Loucy (cell line): Measurements from ENCODE around the gene GPC5.

Experiments
- H2AFZ ChIP-seq: fragments of 200-600 bp; sonication (generic); 2 replicates; pipeline ENCODE4 v1.6.0; 2016; ENCODE audit warnings: antibody characterized with exemption, mild to moderate bottlenecking, low read length, moderate library complexity
- H3F3A ChIP-seq: fragments of 200-600 bp; 2 replicates; pipeline ENCODE4 v1.6.0; 2016; ENCODE audit warnings: antibody characterized with exemption, low read depth, mild to moderate bottlenecking
- H3K27me3 ChIP-seq: fragments of 200-600 bp; sonication (generic); 2 replicates; pipeline ENCODE4 v1.6.1; 2014; ENCODE audit warnings: low read length, mild to moderate bottlenecking; ENCODE audit not compliant: insufficient read depth, poor library complexity, severe bottlenecking
- H3K36me3 ChIP-seq: fragments of 200-600 bp; sonication (generic); 2 replicates; pipeline ENCODE4 v1.6.1; 2016; ENCODE audit warnings: low read length; ENCODE audit not compliant: insufficient read depth
- H3K4me1 ChIP-seq: fragments of 200-600 bp; sonication (generic); 2 replicates; pipeline ENCODE4 v1.5.1; 2014; ENCODE audit warnings: low read length, mild to moderate bottlenecking; ENCODE audit not compliant: insufficient read depth, poor library complexity, severe bottlenecking
- H3K4me2 ChIP-seq: fragments of 200-600 bp; sonication (generic); 2 replicates; pipeline ENCODE4 v1.6.0; 2014; ENCODE audit warnings: antibody characterized with exemption, low read length, low read depth, mild to moderate bottlenecking; ENCODE audit not compliant: poor library complexity, severe bottlenecking
- H3K4me3 ChIP-seq: fragments of 200-600 bp; sonication (generic); 2 replicates; pipeline ENCODE4 v1.5.1; 2014; ENCODE audit warnings: low read length, mild to moderate bottlenecking, mixed read lengths; ENCODE audit not compliant: poor library complexity, severe bottlenecking
- H3K79me2 ChIP-seq: fragments of 200-600 bp; sonication (generic); 2 replicates; pipeline ENCODE4 v1.6.1; 2014; ENCODE audit warnings: low read length; ENCODE audit not compliant: insufficient read depth
- H3K9ac ChIP-seq: fragments of 200-600 bp; sonication (generic); 2 replicates; pipeline ENCODE4 v1.6.0; 2014; ENCODE audit warnings: mild to moderate bottlenecking, low read depth, low read length, moderate library complexity; ENCODE audit not compliant: poor library complexity, severe bottlenecking
- H3K9me2 ChIP-seq: fragments of 200-600 bp; sonication (generic); replicated peaks from 2 replicates; pipeline ENCODE4 v1.6.1; 2016; ENCODE audit warnings: low read depth, low read length, mixed read lengths
- H3K9me3 ChIP-seq: fragments of 200-600 bp; sonication (generic); 2 replicates; pipeline ENCODE4 v1.6.1; 2014; ENCODE audit warnings: mild to moderate bottlenecking, antibody characterized with exemption, low read length, low read depth; ENCODE audit not compliant: insufficient read depth
- H4K20me1 ChIP-seq: fragments of 200-600 bp; sonication (generic); 2 replicates; pipeline ENCODE4 v1.6.0; 2014; ENCODE audit warnings: antibody characterized with exemption, low read length, mild to moderate bottlenecking; ENCODE audit not compliant: insufficient read depth, poor library complexity, severe bottlenecking
- CTCF ChIP-seq: fragments of 200-600 bp; sonication (generic); conservative IDR thresholded peaks from 2 replicates; pipeline ENCODE4 v1.5.1; 2014; ENCODE audit warnings: mild to moderate bottlenecking, antibody characterized with exemption, low read length
- EZH2phosphoT487 ChIP-seq: fragments of 200-600 bp; IDR thresholded peaks from 2 replicates; pipeline ENCODE4 v1.6.1; 2018; ENCODE audit warnings: antibody characterized with exemption, mild to moderate bottlenecking, moderate library complexity, borderline replicate concordance

The GPC5 gene

DNA sequence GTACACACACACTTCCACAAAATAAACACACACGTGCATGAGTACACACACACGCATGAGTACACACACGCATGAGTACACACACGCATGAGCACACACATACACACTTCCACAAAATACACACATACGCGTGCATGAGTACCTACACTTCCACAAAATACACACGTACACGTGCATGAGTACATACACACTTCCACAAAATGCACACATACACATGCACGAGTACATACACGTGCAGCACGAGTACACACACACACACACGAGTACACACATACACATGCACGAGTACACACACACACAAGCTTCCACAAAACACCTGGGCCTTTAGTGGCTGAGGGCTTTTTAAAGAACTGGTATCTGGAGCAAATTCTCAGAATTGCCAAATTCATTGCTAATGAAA lies 619.3 kb downstream of the GPC5 start:
- H2AFZ ChIP-seq: no peak overlapping the region
- H3K9me2 ChIP-seq: no peaks in the 10 kb centered on the region
- H3K4me3 ChIP-seq: no peak overlapping the region
- TF ChIP-seq CTCF (no peak), EZH2phosphoT487 (no peak)
- H3K4me1 ChIP-seq: no peaks in the 10 kb centered on the region
- H3K9ac ChIP-seq: no peak overlapping the region
- no peaks in the 10 kb centered on the region for H3K79me2 ChIP-seq
- no peaks in the 10 kb centered on the region for H3K27me3 ChIP-seq
- no peaks in the 10 kb centered on the region for H4K20me1 ChIP-seq
- no peaks in the 10 kb centered on the region for H3K36me3 ChIP-seq
- no peaks in the 10 kb centered on the region for H3K9me3 ChIP-seq
- H3F3A ChIP-seq: no peaks in the 10 kb centered on the region
- H3K4me2 ChIP-seq: no peak overlapping the region

DNA sequence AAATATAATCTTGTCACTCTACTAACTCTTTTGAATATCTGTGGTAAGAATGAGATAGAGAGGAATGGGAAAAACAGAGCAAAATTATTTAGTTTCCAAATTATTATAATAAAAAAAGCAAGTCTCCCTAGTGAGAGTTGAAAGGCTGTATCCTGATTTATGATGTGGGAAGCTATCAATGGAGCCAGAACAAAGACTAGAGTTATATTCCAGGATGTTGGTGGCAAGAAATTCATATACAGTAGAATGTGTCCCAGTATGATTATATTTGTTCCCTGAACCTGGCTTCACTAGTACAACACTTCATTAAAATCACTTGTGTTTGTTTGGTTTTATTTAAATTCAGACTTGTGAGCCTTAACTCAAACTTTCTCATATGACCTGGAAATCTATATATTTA lies 630.3 kb downstream of the GPC5 start:
- no peak overlapping the region for H3K4me3 ChIP-seq
- H3K79me2 ChIP-seq: no peaks in the 10 kb centered on the region
- no peaks in the 10 kb centered on the region for H3K9me3 ChIP-seq
- TF ChIP-seq EZH2phosphoT487: no peak
- TF ChIP-seq CTCF: no peak
- H3K9ac ChIP-seq: no peak overlapping the region
- H3K36me3 ChIP-seq: no peaks in the 10 kb centered on the region
- H3K4me2 ChIP-seq: no peak overlapping the region
- no peaks in the 10 kb centered on the region for H3K27me3 ChIP-seq
- no peaks in the 10 kb centered on the region for H3F3A ChIP-seq
- H4K20me1 ChIP-seq: no peaks in the 10 kb centered on the region
- H3K4me1 ChIP-seq: no peaks in the 10 kb centered on the region
- H2AFZ ChIP-seq: no peak overlapping the region
- H3K9me2 ChIP-seq: no peaks in the 10 kb centered on the region

DNA sequence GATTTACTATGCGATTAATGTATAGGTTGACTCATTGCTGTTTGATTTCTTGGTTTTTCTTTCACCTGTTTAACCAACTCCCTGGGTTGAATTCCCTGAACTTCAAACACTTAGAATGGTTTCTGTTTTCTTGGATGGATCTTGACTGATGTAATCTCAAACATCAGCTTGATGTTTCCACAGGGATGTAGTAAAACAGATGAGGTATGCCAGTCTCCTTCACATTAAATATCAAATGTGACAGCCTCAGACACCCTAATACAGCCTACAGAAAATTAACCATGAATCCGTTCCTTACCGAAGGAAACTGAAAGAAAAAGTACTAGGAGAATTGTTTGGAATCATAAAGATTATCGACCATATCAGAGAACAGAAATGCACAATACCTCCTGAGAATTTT lies 631.2 kb downstream of the GPC5 start:
- no peaks in the 10 kb centered on the region for H3K27me3 ChIP-seq
- TF ChIP-seq CTCF (no peak), EZH2phosphoT487 (no peak)
- no peak overlapping the region for H3K4me3 ChIP-seq
- no peaks in the 10 kb centered on the region for H3K79me2 ChIP-seq
- H3K9ac ChIP-seq: no peak overlapping the region
- no peaks in the 10 kb centered on the region for H3K9me2 ChIP-seq
- no peaks in the 10 kb centered on the region for H3K36me3 ChIP-seq
- no peak overlapping the region for H3K4me2 ChIP-seq
- H2AFZ ChIP-seq: no peak overlapping the region
- no peaks in the 10 kb centered on the region for H3K4me1 ChIP-seq
- H4K20me1 ChIP-seq: no peaks in the 10 kb centered on the region
- no peaks in the 10 kb centered on the region for H3F3A ChIP-seq
- no peaks in the 10 kb centered on the region for H3K9me3 ChIP-seq
